OCI-M1 (cell line): ENCODE measurements around the gene CST8.
A peak's percentile ranks its signal among the peaks of the same experiment; 100 is the strongest.

Experiments used
- DNase-seq: peaks from one replicate; lab custom pipeline; 2025; lab: John Stamatoyannopoulos, UW

Gene CST8

GRCh38 chr20:23524146-23524545 lies 33.2 kb downstream of the CST8 start:
- no peak for DNase-seq

- DNase-seq: no peak
These were observed 35.9 kb downstream of the CST8 start for GRCh38 chr20:23526850-23527249.

- no peak for DNase-seq
These were observed 38.0 kb downstream of the CST8 start for GRCh38 chr20:23528867-23529431.

- peak; percentile 6 for DNase-seq
These were observed 40.1 kb downstream of the CST8 start for GRCh38 chr20:23530937-23531567.

- DNase-seq: no peak
These were observed 41.6 kb downstream of the CST8 start for GRCh38 chr20:23532533-23532932.

GRCh38 chr20:23533161-23533560 lies 42.2 kb downstream of the CST8 start:
- no peak for DNase-seq

GRCh38 chr20:23534801-23535593 lies 44.1 kb downstream of the CST8 start:
- no peak for DNase-seq

GRCh38 chr20:23536328-23536974 lies 45.5 kb downstream of the CST8 start:
- no peak for DNase-seq

- no peak for DNase-seq
These were observed 46.1 kb downstream of the CST8 start for GRCh38 chr20:23537030-23537429.

- no peak for DNase-seq
These were observed 49.7 kb downstream of the CST8 start for GRCh38 chr20:23540624-23541023.

GRCh38 chr20:23541330-23541729 lies 50.4 kb downstream of the CST8 start:
- DNase-seq: peak; percentile 64

GRCh38 chr20:23541776-23542175 lies 50.9 kb downstream of the CST8 start:
- peak; percentile 16 for DNase-seq

- DNase-seq: no peak
These were observed 51.9 kb downstream of the CST8 start for GRCh38 chr20:23542801-23543200.

GRCh38 chr20:23544133-23544532 lies 53.2 kb downstream of the CST8 start:
- DNase-seq: no peak
